Measurements from ENCODE around the gene IZUMO1.
"Not testable (repeated sequence)": the region's sequence is repeated elsewhere in the genome, so short reads cannot be mapped to it uniquely, and the experiment has no call there.

Gene IZUMO1

GRCh38 chr19:48735031-48735615 is 11.6 kb downstream of the IZUMO1 start:
- DNase-seq = peak; percentile 95

GRCh38 chr19:48734625-48735024 is 12.1 kb downstream of the IZUMO1 start:
- no peak for DNase-seq

- DNase-seq = no peak
Measured at GRCh38 chr19:48731452-48731851, 15.3 kb downstream of the IZUMO1 start.

GRCh38 chr19:48728911-48729664 is 17.6 kb downstream of the IZUMO1 start:
- no peak for DNase-seq

GRCh38 chr19:48726556-48726955 is 20.2 kb downstream of the IZUMO1 start:
- no peak for DNase-seq

- DNase-seq = peak; percentile 86
Measured at GRCh38 chr19:48724796-48725753, 21.6 kb downstream of the IZUMO1 start.

GRCh38 chr19:48722196-48722708 is 24.5 kb downstream of the IZUMO1 start:
- DNase-seq = no peak

- peak; percentile 100 for DNase-seq
Measured at GRCh38 chr19:48720613-48721296, 26.0 kb downstream of the IZUMO1 start.

- DNase-seq = no peak
Measured at GRCh38 chr19:48720251-48720612, 26.5 kb downstream of the IZUMO1 start.

GRCh38 chr19:48719263-48720171 is 27.2 kb downstream of the IZUMO1 start, which contains the start of gene MAMSTR:
MAMSTR (minus strand) TSS chr19:48719725; CDS start chr19:48719031, 694 bp downstream.
- no peak for DNase-seq

GRCh38 chr19:48718711-48719231 is 27.9 kb downstream of the IZUMO1 start:
- DNase-seq = no peak

- DNase-seq = not testable (repeated sequence)
Measured at GRCh38 chr19:48718106-48718505, 28.6 kb downstream of the IZUMO1 start.

- peak; percentile 37 for DNase-seq
Measured at GRCh38 chr19:48716562-48717291, 30.0 kb downstream of the IZUMO1 start.

- no peak for DNase-seq
Measured at GRCh38 chr19:48715681-48716171, 31.0 kb downstream of the IZUMO1 start.

- no peak for DNase-seq
Measured at GRCh38 chr19:48714759-48715675, 31.7 kb downstream of the IZUMO1 start.

GRCh38 chr19:48713864-48714755 is 32.6 kb downstream of the IZUMO1 start:
- DNase-seq = peak; percentile 100

- peak; percentile 77 for DNase-seq
Measured at GRCh38 chr19:48713041-48713863, 33.5 kb downstream of the IZUMO1 start.

All from NCI-H82 (cell line).